SK-N-SH treated with all-trans-retinoic acid at 6 μM for 48 hours (cell line): Measurements from ENCODE around the gene FGGY.

Source experiments
- ATAC-seq: fragments of 200-7000 bp; cut with Tn5 transposase; 3 replicates; pipeline ENCODE4 v1.9.1; 2020; ENCODE audit warnings: mild to moderate bottlenecking, moderate library complexity
- ARNTL ChIP-seq: fragments of 450-650 bp; formaldehyde crosslinking; IDR thresholded peaks from 2 replicates; pipeline ENCODE4 v1.5.0; 2020; ENCODE audit warnings: low read depth, mild to moderate bottlenecking, moderate library complexity, borderline replicate concordance
- BACH2 ChIP-seq: fragments of 250-450 bp; sonication (Bioruptor Pico); IDR thresholded peaks from 2 replicates; pipeline ENCODE4 v1.9.0; 2021; ENCODE audit warnings: mild to moderate bottlenecking, borderline replicate concordance
- CSDC2 ChIP-seq: fragments of 250-450 bp; sonication (Bioruptor Pico); IDR thresholded peaks from 2 replicates; pipeline ENCODE4 v1.5.0; 2020; ENCODE audit warnings: mild to moderate bottlenecking, moderate library complexity
- ESRRG ChIP-seq: fragments of 250-450 bp; sonication (Bioruptor Pico); IDR thresholded peaks from 2 replicates; pipeline ENCODE4 v1.6.1; 2021; ENCODE audit warnings: mild to moderate bottlenecking
- GLIS3 ChIP-seq: fragments of 250-450 bp; sonication (Bioruptor Pico); IDR thresholded peaks from 2 replicates; pipeline ENCODE4 v1.5.0; 2020; ENCODE audit warnings: mild to moderate bottlenecking, moderate library complexity
- ISL1 ChIP-seq: fragments of 250-450 bp; sonication (Bioruptor Pico); IDR thresholded peaks from 2 replicates; pipeline ENCODE4 v2.1.2; 2022; ENCODE audit warnings: mild to moderate bottlenecking, moderate library complexity
- OSR1 ChIP-seq: fragments of 250-450 bp; sonication (Bioruptor Pico); IDR thresholded peaks from 2 replicates; pipeline ENCODE4 v1.8.0; 2022; ENCODE audit warnings: moderate library complexity, mild to moderate bottlenecking, inconsistent platforms
- PPARA ChIP-seq: fragments of 250-450 bp; sonication (Bioruptor Pico); IDR thresholded peaks from 2 replicates; pipeline ENCODE4 v1.5.0; 2020; ENCODE audit warnings: mild to moderate bottlenecking, borderline replicate concordance
- RARB ChIP-seq: fragments of 250-450 bp; sonication (Bioruptor Pico); IDR thresholded peaks from 2 replicates; pipeline ENCODE4 v1.8.0; 2021; ENCODE audit warnings: mild to moderate bottlenecking, moderate library complexity
- TCF4 ChIP-seq: fragments of 250-450 bp; sonication (Bioruptor Pico); IDR thresholded peaks from 2 replicates; pipeline ENCODE4 v1.8.0; 2021; ENCODE audit warnings: mild to moderate bottlenecking, moderate library complexity, borderline replicate concordance
- ZC3H10 ChIP-seq: fragments of 250-450 bp; sonication (Bioruptor Pico); IDR thresholded peaks from 2 replicates; pipeline ENCODE4 v1.5.1; 2021; ENCODE audit warnings: mild to moderate bottlenecking, moderate library complexity
- ZFP30 ChIP-seq: fragments of 450-650 bp; formaldehyde crosslinking; IDR thresholded peaks from 2 replicates; pipeline ENCODE4 v1.5.0; 2022; ENCODE audit warnings: mild to moderate bottlenecking, moderate library complexity
- ZNF565 ChIP-seq: fragments of 450-650 bp; formaldehyde crosslinking; conservative IDR thresholded peaks from 2 replicates; pipeline ENCODE4 v1.5.0; 2020; ENCODE audit warnings: low read depth, mild to moderate bottlenecking, moderate library complexity
- ZNF70 ChIP-seq: fragments of 450-650 bp; formaldehyde crosslinking; IDR thresholded peaks from 2 replicates; pipeline ENCODE4 v1.5.0; 2020; ENCODE audit warnings: mild to moderate bottlenecking, moderate library complexity
- ZNF8 ChIP-seq: fragments of 450-650 bp; formaldehyde crosslinking; IDR thresholded peaks from 2 replicates; pipeline ENCODE4 v1.5.0; 2020; ENCODE audit warnings: mild to moderate bottlenecking, moderate library complexity
- TF ChIP-seq, protein P1 (sequence below): fragments of 250-450 bp; sonication (Bioruptor Pico); IDR thresholded peaks from 2 replicates; pipeline ENCODE4 v1.5.1; 2021; ENCODE audit warnings: mild to moderate bottlenecking, moderate library complexity
- TF ChIP-seq, protein P2 (sequence below): fragments of 250-450 bp; sonication (Bioruptor Pico); IDR thresholded peaks from 2 replicates; pipeline ENCODE4 v1.8.0; 2020; ENCODE audit warnings: mild to moderate bottlenecking, moderate library complexity, borderline replicate concordance
- TF ChIP-seq, protein P3 (sequence below): fragments of 250-450 bp; sonication (Bioruptor Pico); IDR thresholded peaks from 2 replicates; pipeline ENCODE4 v1.5.1; 2020; ENCODE audit warnings: low read depth, mild to moderate bottlenecking, moderate library complexity
- TF ChIP-seq, protein P4 (sequence below): fragments of 250-450 bp; sonication (Bioruptor Pico); IDR thresholded peaks from 2 replicates; pipeline ENCODE4 v1.8.0; 2021; ENCODE audit warnings: low read depth, mild to moderate bottlenecking, moderate library complexity, borderline replicate concordance
- TF ChIP-seq, protein P5 (sequence below): fragments of 250-450 bp; sonication (Bioruptor Pico); IDR thresholded peaks from 2 replicates; pipeline ENCODE4 v1.5.0; 2020; ENCODE audit warnings: mild to moderate bottlenecking, moderate library complexity

Gene FGGY

DNA sequence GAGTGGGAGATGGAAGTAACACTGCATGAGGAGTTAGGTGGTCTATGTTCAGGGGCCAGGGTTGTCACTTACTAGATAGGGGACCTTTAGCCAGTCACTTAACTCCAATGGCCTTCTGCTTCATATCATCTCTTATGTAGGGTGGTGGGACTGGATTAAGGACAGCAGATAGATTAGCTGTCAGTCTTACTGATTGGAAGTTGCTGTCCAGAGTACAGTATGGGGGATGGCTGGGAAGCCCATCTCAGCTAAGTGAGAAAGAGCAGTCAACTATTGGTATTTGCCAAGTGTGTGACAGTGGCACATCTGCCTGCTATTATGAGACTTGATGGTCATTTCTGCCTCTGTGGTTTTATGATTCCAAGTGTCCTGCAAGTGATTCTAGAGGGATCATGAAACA lies 130.9 kb downstream of the FGGY start:
- TF ChIP-seq, protein P1, sequence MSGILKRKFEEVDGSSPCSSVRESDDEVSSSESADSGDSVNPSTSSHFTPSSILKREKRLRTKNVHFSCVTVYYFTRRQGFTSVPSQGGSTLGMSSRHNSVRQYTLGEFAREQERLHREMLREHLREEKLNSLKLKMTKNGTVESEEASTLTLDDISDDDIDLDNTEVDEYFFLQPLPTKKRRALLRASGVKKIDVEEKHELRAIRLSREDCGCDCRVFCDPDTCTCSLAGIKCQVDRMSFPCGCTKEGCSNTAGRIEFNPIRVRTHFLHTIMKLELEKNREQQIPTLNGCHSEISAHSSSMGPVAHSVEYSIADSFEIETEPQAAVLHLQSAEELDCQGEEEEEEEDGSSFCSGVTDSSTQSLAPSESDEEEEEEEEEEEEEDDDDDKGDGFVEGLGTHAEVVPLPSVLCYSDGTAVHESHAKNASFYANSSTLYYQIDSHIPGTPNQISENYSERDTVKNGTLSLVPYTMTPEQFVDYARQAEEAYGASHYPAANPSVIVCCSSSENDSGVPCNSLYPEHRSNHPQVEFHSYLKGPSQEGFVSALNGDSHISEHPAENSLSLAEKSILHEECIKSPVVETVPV (CRISPR knock-in tag): no peak
- TF ChIP-seq, protein P2, sequence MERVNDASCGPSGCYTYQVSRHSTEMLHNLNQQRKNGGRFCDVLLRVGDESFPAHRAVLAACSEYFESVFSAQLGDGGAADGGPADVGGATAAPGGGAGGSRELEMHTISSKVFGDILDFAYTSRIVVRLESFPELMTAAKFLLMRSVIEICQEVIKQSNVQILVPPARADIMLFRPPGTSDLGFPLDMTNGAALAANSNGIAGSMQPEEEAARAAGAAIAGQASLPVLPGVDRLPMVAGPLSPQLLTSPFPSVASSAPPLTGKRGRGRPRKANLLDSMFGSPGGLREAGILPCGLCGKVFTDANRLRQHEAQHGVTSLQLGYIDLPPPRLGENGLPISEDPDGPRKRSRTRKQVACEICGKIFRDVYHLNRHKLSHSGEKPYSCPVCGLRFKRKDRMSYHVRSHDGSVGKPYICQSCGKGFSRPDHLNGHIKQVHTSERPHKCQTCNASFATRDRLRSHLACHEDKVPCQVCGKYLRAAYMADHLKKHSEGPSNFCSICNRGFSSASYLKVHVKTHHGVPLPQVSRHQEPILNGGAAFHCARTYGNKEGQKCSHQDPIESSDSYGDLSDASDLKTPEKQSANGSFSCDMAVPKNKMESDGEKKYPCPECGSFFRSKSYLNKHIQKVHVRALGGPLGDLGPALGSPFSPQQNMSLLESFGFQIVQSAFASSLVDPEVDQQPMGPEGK (CRISPR knock-in tag): no peak
- no peak for TF ChIP-seq ZFP30
- TF ChIP-seq, protein P3, sequence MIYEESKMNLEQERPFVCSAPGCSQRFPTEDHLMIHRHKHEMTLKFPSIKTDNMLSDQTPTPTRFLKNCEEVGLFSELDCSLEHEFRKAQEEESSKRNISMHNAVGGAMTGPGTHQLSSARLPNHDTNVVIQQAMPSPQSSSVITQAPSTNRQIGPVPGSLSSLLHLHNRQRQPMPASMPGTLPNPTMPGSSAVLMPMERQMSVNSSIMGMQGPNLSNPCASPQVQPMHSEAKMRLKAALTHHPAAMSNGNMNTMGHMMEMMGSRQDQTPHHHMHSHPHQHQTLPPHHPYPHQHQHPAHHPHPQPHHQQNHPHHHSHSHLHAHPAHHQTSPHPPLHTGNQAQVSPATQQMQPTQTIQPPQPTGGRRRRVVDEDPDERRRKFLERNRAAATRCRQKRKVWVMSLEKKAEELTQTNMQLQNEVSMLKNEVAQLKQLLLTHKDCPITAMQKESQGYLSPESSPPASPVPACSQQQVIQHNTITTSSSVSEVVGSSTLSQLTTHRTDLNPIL (CRISPR knock-in tag): no peak
- no peak for TF ChIP-seq GLIS3 (CRISPR knock-in tag)
- no peak for TF ChIP-seq ZNF70 (CRISPR knock-in tag)
- no peak for TF ChIP-seq BACH2 (CRISPR knock-in tag)
- no peak for TF ChIP-seq ARNTL (CRISPR knock-in tag)
- no peak for TF ChIP-seq ZC3H10 (CRISPR knock-in tag)
- no peak for TF ChIP-seq OSR1 (CRISPR knock-in tag)
- no peak for TF ChIP-seq CSDC2
- no peak for TF ChIP-seq ZNF565 (CRISPR knock-in tag)
- no peak for TF ChIP-seq ESRRG (CRISPR knock-in tag)
- no peak for TF ChIP-seq TCF4 (CRISPR knock-in tag)
- TF ChIP-seq, protein P4, sequence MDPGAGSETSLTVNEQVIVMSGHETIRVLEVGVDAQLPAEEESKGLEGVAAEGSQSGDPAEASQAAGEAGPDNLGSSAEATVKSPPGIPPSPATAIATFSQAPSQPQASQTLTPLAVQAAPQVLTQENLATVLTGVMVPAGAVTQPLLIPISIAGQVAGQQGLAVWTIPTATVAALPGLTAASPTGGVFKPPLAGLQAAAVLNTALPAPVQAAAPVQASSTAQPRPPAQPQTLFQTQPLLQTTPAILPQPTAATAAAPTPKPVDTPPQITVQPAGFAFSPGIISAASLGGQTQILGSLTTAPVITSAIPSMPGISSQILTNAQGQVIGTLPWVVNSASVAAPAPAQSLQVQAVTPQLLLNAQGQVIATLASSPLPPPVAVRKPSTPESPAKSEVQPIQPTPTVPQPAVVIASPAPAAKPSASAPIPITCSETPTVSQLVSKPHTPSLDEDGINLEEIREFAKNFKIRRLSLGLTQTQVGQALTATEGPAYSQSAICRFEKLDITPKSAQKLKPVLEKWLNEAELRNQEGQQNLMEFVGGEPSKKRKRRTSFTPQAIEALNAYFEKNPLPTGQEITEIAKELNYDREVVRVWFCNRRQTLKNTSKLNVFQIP (CRISPR knock-in tag): no peak
- TF ChIP-seq RARB: no peak
- ATAC-seq: no peak

DNA sequence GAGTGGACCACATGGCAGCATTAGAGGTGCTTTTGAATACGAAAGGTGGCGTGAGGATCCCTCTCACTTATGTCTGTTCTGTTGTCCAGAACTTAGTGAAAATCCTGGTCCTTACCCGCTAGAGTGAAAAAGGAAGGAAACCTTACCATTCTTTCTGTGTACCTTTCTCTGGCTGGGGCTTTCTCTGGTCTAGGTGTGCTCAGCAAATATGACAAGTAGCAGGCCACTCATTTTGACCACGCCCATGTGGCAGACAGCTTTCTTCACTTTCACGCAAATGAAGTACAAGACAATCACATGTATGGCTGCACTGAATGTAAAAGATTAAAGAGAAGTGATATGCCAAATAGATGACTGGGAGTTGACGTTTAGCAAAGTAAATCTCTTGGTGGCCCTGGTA lies 131.9 kb downstream of the FGGY start:
- TF ChIP-seq TCF4 (CRISPR knock-in tag) (no peak), ISL1 (CRISPR knock-in tag) (no peak), GLIS3 (CRISPR knock-in tag) (no peak), ESRRG (CRISPR knock-in tag) (no peak), OSR1 (CRISPR knock-in tag) (no peak), ZC3H10 (CRISPR knock-in tag) (no peak), ZNF70 (CRISPR knock-in tag) (no peak), ARNTL (CRISPR knock-in tag) (no peak), RARB (no peak)
- TF ChIP-seq, protein P5, sequence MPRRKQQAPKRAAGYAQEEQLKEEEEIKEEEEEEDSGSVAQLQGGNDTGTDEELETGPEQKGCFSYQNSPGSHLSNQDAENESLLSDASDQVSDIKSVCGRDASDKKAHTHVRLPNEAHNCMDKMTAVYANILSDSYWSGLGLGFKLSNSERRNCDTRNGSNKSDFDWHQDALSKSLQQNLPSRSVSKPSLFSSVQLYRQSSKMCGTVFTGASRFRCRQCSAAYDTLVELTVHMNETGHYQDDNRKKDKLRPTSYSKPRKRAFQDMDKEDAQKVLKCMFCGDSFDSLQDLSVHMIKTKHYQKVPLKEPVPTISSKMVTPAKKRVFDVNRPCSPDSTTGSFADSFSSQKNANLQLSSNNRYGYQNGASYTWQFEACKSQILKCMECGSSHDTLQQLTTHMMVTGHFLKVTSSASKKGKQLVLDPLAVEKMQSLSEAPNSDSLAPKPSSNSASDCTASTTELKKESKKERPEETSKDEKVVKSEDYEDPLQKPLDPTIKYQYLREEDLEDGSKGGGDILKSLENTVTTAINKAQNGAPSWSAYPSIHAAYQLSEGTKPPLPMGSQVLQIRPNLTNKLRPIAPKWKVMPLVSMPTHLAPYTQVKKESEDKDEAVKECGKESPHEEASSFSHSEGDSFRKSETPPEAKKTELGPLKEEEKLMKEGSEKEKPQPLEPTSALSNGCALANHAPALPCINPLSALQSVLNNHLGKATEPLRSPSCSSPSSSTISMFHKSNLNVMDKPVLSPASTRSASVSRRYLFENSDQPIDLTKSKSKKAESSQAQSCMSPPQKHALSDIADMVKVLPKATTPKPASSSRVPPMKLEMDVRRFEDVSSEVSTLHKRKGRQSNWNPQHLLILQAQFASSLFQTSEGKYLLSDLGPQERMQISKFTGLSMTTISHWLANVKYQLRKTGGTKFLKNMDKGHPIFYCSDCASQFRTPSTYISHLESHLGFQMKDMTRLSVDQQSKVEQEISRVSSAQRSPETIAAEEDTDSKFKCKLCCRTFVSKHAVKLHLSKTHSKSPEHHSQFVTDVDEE (CRISPR knock-in tag): no peak
- no peak for ATAC-seq

DNA sequence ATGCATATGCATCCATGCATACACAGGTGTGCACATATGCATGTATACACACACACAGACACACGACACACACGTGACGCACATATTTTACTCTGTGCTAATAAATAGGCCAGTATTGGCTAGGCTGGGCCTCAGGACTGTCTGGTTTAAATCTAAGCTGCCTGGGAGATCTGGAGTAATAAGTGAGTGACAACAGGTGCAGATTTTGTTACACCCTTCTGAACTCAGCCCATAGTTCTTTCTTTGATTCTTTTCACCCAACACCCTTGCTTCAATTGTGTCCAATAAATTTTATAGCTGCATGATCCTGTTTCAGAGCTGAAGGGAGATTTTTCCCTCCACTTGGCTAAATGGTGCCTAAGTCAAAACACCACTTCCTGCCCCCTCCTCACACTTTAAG lies 132.8 kb downstream of the FGGY start:
- no peak for TF ChIP-seq CSDC2
- no peak for TF ChIP-seq ZC3H10 (CRISPR knock-in tag)
- no peak for TF ChIP-seq BACH2 (CRISPR knock-in tag)
- TF ChIP-seq OSR1 (CRISPR knock-in tag): no peak
- no peak for TF ChIP-seq ZFP30
- TF ChIP-seq, protein P5 (CRISPR knock-in tag): no peak
- TF ChIP-seq, protein P1 (CRISPR knock-in tag): no peak
- TF ChIP-seq RARB: no peak
- no peak for TF ChIP-seq TCF4 (CRISPR knock-in tag)
- TF ChIP-seq ZNF8 (CRISPR knock-in tag): no peak
- TF ChIP-seq ZNF565 (CRISPR knock-in tag): no peak
- TF ChIP-seq, protein P3 (CRISPR knock-in tag): no peak
- no peak for TF ChIP-seq PPARA
- no peak for TF ChIP-seq GLIS3 (CRISPR knock-in tag)
- ATAC-seq: no peak
